ENCODE measurements around the gene BEND6.
"Not testable (repeated sequence)": the region's sequence is repeated elsewhere in the genome, so short reads cannot be mapped to it uniquely, and the experiment has no call there.

Gene BEND6

DNA sequence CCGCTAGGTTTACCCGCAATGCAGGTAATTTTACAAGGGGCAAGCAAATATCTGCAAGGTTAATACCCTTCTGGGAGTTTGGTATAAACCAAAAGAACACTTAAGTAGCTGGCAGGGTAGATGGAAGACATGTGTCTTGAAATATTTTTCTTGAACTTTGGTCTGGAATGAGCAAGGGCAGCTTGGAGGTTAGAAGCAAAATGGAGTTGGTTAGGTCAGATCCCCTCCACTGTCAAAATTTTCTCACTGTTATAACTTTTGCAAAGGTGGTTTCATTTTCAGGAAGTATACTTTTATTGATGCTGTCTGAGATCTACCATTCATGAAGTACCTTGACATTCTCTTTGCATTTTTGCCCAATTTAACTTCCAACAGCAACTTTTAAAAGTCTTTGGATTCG, 78.3 kb downstream of the BEND6 start:
- DNase-seq (ENCODE audit: low spot score), result no peak

DNA sequence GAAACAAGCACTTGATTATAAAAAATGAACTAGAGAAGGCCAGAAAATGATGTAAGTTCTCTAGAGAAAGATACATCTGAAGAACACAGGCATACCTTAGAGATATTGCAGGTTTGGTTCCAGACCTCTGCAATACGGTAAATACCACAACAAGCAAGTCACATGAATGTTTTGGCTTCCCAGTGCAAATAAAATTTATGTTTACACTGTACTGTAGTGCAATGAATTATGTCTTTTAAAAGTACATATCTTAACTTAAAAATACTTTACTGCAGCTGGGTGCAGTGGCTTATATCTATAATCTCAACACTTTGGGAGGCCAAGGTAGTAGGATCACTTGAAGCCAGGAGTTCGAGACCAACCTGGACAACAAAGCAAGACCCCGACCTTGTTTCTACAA, 80.6 kb downstream of the BEND6 start:
- no peak for DNase-seq (ENCODE audit: low spot score)

DNA sequence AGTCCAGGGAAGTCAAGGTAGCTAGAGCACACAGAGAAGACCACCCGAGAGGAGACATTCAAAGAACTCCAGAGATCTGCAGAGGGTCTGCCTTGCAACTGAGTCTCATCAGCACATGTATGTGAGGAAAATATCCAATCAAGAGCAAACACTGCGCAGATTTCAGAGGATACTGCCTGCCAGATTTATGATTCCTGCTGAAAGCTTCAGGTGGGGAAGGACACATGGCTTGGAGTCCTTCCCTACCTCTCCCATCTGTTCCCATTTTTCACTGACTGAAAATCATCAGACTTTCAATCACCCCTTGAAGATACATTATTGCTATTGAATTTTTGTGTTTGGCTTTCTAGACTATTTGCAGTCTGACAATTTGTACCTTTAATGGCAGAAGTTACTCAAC, 84.0 kb downstream of the BEND6 start:
- DNase-seq (ENCODE audit: low spot score), result no peak

DNA sequence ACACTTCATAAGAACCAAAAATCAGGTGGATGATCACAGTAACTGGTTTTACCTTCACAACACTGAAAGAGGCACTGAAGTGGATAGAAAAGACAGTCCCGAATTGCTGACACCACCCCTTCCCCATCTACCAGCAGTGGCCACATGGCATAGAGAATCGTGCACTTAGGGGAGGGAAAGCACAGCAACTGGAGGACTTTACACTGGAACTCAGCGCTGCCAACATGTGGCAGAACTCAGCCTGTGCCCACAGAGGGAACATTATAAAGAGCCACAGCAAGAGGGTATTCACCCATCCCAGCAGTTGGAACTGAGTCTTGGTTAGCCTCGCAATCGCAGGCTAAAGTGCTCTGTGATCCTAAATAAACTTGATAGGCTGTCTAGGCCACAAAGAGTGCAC, 85.1 kb downstream of the BEND6 start:
- DNase-seq (ENCODE audit: low spot score), result no peak

DNA sequence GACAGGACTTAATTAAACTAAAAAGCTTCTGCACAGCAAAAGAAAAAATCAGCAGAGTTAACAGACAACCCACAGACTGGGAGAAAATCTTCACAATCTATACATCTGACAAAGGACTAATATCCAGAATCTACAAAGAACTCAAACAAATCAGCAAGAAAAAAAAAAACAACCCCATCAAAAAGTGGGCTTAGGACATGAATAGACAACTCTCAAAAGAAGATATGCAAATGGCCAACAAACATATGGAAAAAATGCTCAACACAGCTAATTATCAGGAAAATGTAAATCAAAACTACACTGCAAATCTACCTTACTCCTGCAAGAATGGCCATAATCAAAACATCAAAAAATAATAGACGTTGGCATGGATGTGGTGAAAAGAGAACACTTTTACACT, 89.2 kb downstream of the BEND6 start:
- DNase-seq (ENCODE audit: low spot score), result not testable (repeated sequence)

DNA sequence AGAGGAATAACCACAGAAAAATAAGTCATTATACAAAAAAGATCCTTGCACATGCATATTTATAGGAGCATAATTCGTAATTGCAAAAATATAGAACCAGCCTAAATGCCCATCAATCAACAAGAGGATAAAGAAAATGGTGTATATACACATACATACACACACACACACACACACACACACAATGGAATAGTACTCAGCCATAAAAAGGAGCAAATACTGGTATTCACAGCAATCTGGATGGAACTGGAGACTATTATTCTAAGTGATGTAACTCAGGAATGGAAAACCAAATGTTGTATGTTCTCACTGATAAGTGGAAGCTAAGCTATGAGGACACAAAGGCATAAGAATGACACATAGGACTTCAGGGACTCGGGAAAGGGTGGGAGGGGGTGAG, 89.7 kb downstream of the BEND6 start:
- no peak for DNase-seq (ENCODE audit: low spot score)

DNA sequence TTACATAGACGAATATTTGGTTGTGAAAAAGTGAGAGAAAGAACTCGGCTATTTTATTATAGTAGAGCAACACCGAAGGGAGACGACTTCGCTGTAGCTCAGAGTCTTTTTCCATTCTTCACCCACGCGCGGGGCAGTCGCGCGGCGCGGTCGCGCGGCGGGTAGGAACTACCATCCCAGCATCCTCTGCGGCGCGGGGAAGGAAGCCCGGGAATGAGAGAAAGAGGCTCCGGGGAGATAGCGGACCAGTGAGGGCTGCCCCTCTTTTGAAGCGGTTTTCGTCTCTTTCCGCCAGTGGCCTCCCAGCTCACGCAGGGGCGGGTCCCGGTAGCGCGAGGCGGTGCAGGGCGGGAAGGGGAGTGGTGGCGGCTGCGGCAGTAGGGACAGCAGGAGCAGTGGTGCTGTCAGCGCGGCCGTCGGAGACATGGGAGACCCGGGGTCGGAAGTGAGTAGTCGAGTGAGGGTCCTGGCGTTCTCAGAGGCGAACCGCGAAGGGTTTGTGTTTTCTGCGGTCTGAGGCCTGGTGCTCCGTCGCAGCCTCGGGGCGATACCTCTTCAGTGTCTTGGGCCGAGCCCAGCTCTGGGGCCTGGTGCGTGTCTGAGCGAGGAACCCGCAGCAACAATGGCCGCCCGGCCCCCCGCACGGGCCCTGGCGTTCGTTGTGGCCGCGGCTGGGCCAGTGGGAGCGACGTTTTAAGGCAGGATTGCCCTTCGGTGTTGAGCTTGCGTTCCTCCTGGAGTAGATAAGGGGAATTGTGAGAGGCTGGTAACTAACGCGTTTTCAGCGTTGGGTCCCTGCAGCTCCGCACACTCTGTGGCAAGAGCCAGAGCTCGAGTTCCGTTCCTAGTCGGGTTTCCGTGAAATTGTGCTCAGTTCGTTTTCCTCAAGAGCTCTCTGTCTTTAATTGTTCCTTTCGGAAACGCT, 91.7 kb downstream of the BEND6 start, which contains the start of gene KIAA1586:
TSS of gene KIAA1586 (plus strand) at position 362 of the 925 bp plus-strand sequence. CDS start at position 425, 63 bp downstream.
- peak; percentile 82 for DNase-seq (ENCODE audit: low spot score)

DNA sequence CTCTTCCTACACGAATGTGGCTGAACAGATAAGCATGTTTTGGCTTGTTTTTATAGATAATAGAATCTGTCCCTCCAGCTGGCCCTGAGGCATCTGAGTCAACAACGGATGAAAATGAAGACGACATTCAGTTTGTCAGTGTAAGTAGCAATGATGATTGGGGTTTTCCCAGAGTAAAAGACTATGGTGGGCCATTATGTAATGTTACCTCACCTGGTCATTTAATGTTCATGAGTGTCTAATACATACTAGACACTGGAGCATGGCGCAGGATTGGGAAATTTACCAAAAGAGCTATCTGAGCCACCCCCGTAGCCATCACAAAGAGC, 92.3 kb downstream of the BEND6 start:
- not testable (repeated sequence) for DNase-seq (ENCODE audit: low spot score)

DNA sequence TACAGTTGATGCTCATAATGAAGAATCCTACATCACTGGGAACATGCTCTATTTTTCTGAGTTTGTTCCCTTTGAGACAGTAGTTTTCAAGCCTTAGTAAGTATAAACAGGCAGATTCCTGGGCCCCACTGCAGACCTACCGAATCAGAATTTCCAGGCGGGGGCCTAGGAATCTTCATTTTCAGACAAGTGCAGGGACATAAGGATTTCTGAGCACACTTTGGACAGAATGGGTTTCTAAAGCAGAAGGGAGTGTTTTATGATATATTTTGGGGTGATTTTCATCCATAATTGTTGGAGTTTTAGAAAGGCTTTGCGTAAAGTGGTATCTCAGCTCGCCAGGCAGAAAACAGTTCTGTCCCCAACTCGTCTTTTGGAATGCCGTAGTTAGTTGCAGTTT, 93.0 kb downstream of the BEND6 start:
- DNase-seq (ENCODE audit: low spot score), result not testable (repeated sequence)

DNA sequence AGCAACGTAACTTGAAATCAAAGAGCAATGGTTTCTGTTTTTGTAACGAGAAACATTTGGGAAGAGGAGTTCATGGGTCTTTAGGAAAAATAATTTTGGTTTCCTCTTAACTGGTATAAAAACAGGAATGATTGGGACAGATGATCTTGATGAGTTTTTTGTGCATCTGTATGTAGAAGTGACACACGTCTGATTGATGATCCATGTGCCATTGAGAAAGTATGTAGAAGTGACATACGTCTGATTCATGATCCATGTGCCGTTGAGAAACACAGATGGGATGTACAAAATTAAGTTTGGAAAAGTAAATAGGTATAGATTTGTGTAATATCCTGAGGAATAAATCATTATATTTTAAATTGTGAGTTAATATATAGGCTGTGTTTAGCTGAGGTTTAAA, 93.7 kb downstream of the BEND6 start:
- DNase-seq (ENCODE audit: low spot score), result no peak

DNA sequence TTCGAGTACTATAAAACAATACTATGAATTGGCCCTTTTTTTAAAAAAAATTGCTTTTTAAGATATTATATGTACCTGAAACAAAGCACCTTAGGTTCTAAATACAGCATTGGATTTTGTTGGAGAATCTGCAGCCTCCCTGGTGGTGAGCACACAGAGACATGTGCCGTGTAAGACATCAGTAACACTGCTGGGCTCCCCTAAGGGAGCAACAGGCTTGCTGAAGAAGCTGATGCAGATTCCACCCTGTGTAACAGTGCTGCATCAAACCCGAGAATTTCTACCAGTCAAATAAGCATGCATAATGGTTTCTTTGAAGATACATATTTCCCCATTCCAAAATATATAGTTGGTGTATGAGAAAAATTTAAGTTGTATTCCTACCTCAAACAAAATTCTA, 108.9 kb downstream of the BEND6 start:
- DNase-seq (ENCODE audit: low spot score), result no peak

DNA sequence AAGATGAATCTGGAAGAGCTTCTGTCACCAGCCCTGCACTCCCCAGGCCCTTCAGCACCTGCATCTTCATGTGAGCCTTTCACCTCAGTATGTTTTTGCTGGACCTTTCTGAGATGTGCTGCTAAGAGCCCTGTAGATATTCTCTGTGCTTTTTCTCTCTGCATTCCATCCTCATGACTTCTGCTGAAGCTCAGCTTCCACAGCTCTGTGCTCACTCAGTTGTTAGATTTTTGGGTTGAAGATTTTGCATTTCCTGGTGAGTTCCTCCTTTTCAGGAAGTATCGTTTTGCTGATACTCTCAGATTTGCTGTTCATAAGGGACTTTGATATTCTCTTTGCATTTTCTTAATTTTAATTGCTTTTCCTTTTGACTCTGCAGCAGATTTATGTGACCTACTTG, 109.9 kb downstream of the BEND6 start:
- DNase-seq (ENCODE audit: low spot score), result no peak

DNA sequence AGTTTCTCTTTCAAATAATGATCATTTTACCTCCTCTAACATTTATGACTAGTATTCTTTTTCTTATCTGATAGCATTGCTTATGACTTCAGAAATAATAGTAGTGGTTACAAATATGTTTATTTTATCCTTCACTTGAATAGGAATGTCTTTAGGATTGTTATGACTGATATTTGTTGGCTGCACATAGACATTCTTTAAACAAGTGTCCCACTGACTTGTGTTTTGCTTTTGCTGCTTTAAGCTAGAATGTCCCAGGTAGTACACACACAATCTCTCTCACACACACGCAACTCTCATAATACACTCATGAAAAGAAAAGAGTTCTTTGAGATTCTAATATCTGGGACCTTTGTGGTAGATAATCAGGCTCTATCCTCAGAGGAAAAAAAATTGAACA, 113.2 kb downstream of the BEND6 start:
- no peak for DNase-seq (ENCODE audit: low spot score)

DNA sequence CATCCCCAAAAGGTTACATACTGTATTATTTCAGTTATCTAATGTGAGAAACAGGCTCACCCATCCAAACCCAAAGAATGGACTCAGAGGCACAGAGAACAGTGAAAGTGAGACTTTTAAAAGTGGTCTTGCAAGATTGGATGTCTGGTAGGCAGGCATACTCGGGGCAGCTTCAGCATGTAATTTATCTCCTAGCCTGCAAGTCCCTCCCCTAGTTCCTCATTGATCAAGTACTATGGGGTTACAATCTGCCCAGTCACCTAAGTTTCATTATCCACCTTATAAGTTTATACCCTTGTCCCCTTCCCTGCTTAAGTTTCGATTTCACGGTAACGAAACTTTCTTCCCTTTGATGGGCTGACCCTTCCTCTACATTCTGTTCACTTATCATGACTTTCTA, 114.3 kb downstream of the BEND6 start:
- DNase-seq (ENCODE audit: low spot score), result no peak

DNA sequence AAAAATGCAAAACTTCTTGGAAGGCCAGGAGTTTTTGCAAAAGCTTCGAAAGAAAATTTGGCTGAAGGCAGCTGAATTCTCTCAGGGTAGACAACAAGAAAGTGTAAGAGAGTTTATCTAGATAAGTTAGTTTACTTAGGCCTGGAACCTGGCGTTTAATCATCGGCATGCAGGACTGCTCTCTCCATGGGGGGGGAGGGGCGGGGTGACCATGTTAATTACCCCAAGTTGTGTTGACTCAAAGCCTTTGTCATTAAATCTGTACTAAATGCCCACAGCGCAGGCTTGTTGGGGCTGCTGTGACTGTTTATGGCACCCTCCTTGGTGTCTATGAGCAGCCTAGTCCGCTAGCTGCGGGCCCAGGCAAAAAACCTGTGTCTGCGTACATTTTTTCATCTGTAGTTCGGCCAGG, 115.0 kb downstream of the BEND6 start:
- no peak for DNase-seq (ENCODE audit: low spot score)

DNA sequence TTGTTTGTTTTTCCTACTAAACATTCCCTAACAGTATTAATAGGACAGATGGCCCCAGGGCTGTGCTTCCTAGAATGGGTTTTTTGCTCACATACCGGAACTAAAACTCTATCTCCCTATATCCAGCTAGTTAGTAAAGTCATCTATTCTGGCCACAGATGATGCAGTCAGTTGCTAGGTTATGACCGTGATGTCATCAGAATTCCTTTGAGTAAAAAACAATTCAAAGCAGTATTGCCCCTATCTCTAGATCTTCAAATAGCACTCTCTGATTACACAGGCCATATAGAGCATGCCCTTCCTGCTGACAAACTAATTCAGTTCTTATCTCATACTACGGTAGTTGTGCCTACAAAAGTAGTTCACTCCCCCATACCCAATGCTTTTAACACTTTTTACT, 117.2 kb downstream of the BEND6 start:
- no peak for DNase-seq (ENCODE audit: low spot score)

DNA sequence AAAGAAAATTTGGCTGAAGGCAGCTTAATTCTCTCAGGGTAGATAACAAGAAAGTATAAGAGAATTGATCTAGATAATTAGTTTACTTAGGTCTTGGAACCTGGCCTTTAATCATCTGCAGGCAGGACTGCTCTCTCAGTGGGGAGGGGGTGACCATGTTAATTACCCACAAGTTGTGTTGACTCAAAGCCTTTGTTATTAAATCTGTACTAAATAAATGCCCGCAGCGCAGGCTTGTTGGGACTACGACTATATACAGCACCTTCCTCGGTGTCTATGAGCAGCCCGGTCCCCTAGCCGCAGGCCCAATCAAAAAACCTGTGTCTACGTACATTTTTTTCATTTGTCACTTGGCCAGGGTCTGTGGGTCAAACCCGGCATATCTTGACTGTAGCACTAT, 119.5 kb downstream of the BEND6 start:
- DNase-seq (ENCODE audit: low spot score), result no peak

DNA sequence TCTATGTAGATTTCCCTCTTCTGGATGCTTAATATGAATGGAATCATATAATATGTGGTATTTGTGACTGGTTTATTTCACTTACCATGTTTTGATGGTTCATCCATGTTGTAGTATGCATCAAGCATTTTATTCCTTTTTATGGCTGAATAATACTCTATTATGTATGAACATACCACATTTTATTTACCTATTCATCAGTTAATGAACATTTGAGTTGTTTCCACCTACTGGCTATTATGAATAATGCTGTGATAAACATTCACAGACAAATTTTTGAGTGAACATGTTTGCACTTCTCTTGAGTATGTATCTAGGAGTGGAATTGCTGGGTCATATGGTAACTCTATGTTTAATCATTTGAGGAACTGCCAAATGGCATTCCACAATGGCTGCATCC, 120.2 kb downstream of the BEND6 start:
- no peak for DNase-seq (ENCODE audit: low spot score)

All from CD4-positive, alpha-beta T cell treated with Interleukin-2 at 100 ng/mL for 4 hours (primary cell).